Esophagus squamous epithelium (tissue), 4 donors: ENCODE measurements around the gene MAOB.

ENCODE experiments used
- POLR2A ChIP-seq, 4 donors: fragments of 450-650 bp; IDR thresholded peaks; one replicate each; pipeline ENCODE4 v1.6.1; 2017; ENCODE audit warnings: antibody characterized with exemption in 4 of 4, mild to moderate bottlenecking in 4 of 4, moderate library complexity in 3 of 4
- TF ChIP-seq, protein P1 (sequence below), 6 experiments: fragments of 450-650 bp in 4 of 6; fragments of 200-600 bp in 2 of 6; sonication (generic) in 2 of 6; IDR thresholded peaks; one replicate each; pipeline ENCODE4 v1.5.1; 2016 to 2019; ENCODE audit warnings: antibody characterized with exemption in 6 of 6, mild to moderate bottlenecking in 4 of 6, moderate library complexity in 4 of 6

GRCh38 chrX:43836435-43837184 lies 45.6 kb downstream of the MAOB start:
- TF ChIP-seq, protein P1, sequence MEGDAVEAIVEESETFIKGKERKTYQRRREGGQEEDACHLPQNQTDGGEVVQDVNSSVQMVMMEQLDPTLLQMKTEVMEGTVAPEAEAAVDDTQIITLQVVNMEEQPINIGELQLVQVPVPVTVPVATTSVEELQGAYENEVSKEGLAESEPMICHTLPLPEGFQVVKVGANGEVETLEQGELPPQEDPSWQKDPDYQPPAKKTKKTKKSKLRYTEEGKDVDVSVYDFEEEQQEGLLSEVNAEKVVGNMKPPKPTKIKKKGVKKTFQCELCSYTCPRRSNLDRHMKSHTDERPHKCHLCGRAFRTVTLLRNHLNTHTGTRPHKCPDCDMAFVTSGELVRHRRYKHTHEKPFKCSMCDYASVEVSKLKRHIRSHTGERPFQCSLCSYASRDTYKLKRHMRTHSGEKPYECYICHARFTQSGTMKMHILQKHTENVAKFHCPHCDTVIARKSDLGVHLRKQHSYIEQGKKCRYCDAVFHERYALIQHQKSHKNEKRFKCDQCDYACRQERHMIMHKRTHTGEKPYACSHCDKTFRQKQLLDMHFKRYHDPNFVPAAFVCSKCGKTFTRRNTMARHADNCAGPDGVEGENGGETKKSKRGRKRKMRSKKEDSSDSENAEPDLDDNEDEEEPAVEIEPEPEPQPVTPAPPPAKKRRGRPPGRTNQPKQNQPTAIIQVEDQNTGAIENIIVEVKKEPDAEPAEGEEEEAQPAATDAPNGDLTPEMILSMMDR (IDR thresholded peaks at IDR 0.05), result peak; percentile 22 to 75 (median 64)
- no peak for TF ChIP-seq POLR2A (IDR thresholded peaks at IDR 0.05)
